GM21576 (cell line): ENCODE data around the gene GSTO1.
A peak's percentile ranks its signal among the peaks of the same experiment; 100 is the strongest.
"Not testable (repeated sequence)": the region's sequence is repeated elsewhere in the genome, so short reads cannot be mapped to it uniquely, and the experiment has no call there.

Experiments
- ATAC-seq: cut with Tn5 transposase; IDR thresholded peaks from one replicate; pipeline ENCODE4 v1.9.1; 2021; ENCODE audit warnings: mild to moderate bottlenecking, moderate library complexity; ENCODE audit not compliant: unreplicated experiment

The GSTO1 gene

DNA sequence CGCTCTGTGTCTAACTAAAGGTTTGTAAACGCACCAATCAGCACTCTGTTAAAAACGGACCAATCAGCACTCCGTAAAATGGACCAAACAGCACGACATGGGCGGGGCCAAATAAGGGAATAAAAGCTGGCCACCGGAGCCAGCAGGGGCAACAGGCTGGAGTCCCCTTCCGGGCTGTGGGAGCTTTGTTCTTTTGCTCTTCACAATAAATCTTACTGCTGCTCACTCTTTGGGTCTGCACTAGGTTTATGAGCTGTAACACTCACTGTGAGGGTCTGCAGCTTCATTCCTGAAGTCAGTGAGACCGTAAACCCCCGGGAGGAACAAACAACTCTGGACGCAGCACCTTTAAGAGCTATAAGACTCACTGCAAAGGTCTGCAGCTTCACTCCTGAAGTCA lies 5.8 kb upstream of the GSTO1 start:
- not testable (repeated sequence) for ATAC-seq

GRCh38 chr10:104250371-104250770 lies 4.3 kb upstream of the GSTO1 start:
- ATAC-seq: no peak

GRCh38 chr10:104251443-104251842 lies 3.2 kb upstream of the GSTO1 start:
- no peak for ATAC-seq

- no peak for ATAC-seq
These were observed 2.3 kb upstream of the GSTO1 start for GRCh38 chr10:104252368-104252767.

- ATAC-seq: no peak
These were observed 1.6 kb upstream of the GSTO1 start for GRCh38 chr10:104253106-104253505.

DNA sequence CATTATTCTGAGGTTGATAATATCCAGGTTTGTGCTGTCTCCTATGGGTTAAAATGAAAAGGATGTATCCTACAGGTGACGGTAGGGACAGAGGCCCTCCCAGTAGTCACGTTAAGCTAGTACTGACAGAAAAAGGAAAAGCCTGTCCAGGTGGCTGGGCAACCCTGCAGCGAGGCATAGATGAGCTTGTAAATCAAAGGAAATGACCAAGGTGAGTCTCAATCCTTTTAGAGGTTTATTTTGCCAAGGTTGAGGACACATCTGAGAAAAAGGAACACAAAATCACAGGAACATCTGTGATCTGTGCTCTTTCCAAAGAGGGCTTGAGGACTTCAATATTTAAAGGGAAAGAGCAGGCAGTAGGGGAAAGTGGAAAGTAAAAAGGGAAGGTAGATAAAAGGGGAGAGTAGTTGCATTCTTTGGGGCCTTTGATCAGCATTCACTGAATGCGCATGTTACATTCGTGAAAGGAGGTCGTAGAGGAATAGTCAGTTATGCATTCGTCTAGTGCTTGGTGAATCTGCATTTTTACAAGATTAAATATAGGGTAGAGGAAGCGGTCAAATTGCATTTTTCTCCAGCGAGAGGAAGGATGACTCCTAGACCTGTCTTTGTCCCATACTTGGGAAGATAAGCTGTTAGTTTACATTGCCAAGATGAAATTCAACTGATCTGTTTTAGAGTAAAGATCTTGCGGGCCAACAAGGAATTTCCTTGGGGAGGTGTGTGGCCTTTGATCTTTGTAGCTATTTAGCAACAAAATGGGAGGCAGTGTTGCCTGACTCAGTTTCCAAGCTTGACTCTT lies 884 bp upstream of the GSTO1 start:
- no peak for ATAC-seq

GRCh38 chr10:104255311-104255981 lies 754 bp downstream of the GSTO1 start:
- ATAC-seq: peak; percentile 40

DNA sequence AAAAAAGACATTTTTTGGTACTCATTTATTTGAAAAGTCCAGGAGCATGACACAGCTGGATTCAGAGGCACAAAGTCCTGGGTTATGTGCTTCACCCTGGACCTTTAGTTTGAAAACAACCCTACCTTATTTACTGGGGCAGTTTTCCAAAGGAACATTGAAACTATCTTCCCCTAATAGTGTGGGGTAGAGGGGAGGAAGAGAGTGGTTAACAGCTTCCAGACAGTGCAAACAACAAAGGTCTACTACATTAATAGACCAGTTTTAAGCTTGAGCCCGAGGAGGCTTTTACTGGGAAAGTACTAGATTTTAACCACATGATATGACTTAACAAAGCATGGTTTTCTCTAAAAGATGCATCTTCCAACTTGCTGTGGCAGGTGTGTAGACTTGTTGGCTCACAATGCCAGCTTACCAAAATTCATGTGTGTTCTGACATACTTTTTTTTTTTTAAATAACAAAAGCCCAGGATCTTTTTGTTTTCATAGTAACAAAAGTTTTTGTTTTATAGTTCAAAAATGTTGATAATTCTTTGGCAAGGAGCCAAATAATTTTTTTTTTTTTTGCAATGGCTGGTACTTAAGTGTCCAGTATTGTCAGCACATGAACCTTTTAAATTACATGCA lies 1.8 kb downstream of the GSTO1 start:
- no peak for ATAC-seq

GRCh38 chr10:104257235-104257634 lies 2.5 kb downstream of the GSTO1 start:
- ATAC-seq: no peak

GRCh38 chr10:104258209-104258608 lies 3.5 kb downstream of the GSTO1 start:
- ATAC-seq: no peak

DNA sequence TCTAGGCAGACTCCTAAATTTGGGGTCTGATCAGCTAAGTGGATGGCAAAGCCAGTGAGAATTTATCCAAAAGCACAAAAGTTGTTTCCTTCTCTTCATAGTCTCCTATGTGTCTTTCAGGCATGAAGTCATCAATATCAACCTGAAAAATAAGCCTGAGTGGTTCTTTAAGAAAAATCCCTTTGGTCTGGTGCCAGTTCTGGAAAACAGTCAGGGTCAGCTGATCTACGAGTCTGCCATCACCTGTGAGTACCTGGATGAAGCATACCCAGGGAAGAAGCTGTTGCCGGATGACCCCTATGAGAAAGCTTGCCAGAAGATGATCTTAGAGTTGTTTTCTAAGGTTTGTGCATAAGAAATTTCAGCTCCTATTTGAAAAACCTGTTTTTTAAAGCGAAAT lies 4.8 kb downstream of the GSTO1 start:
- no peak for ATAC-seq

- ATAC-seq: no peak
These were observed 5.5 kb downstream of the GSTO1 start for GRCh38 chr10:104259999-104260774.

DNA sequence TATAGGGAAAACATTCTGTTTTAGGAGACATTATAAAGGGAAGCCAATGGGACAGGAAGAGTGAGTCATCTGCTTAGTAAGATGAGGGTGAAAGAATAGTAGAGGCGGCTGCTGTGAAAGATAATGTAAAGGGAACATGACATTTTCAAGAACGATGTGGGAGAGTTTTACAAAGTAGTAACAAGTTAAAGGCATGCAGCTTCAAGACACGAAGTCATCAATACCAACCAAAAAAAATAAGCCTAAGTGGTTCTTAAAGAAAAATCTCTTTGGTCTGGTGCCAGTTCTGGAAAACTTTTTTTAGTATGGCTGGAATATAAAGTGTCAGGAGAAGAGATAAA lies 6.1 kb downstream of the GSTO1 start:
- no peak for ATAC-seq

- no peak for ATAC-seq
These were observed 7.4 kb downstream of the GSTO1 start for GRCh38 chr10:104262055-104262454.

DNA sequence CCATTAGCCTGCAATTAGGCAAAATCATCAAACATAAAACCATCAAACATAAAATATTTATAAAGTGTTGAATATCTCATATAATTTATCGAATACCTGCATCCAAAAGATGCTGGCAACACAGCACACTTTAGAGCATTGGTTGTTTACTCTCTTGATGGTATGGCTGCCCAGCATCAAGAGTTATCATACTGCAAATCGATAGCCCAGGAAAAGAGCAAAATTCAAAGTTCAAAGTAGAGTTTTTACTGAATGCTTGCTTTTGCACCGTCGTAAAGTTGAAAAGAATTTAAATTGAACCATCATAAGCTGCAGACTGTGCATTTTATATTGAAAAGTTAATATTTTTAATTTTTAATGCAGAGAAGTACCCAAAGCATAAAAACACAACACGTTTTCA lies 10.1 kb downstream of the GSTO1 start:
- ATAC-seq: no peak

- ATAC-seq: no peak
These were observed 13.2 kb downstream of the GSTO1 start for GRCh38 chr10:104267721-104268404.

GRCh38 chr10:104268405-104268712 lies 13.7 kb downstream of the GSTO1 start:
- ATAC-seq: no peak

DNA sequence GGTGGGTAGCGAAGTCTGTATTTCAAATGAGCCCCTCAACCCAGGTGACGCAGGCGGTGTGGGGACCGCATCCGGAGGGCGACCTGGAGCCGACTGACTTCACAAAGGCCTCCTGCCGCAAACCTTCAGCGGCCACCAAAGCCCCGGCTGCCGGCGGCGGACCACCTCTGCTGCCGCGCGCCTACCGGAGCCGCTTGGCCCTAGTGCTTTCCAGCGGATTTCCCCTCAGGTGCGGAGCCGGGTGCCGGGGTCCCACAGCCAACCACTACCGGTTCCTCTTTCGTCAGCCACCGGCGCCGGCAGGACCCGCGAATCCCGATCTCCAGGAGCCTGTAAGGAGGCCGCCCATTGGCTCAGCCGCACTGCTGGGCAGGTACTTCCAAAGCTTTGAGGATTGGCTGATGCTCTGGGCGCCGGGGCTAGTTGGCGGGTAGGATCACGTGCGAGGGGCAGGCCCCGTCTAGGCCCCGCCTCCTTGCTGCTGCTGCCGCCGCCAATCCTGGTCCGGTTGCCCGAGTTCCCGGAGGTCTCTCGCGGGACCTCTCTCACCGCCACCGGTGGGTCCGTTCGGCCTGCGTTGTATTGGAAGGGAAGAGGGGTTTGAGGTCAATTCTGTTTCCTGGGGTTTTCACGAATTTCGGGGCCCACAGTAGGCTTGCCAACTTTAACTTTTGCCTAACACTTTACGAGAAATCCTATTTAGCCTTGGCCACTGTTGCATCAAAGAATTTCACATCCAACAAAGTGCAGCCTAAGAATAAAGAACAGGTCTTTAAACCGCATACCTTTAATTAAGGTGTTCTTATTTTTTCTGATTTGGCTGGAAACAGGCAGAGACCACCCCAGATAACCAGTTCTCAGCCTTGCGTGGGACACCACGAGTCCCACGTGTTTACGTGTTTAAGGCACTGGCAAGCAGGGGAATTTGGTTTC lies 14.3 kb downstream of the GSTO1 start, which contains the start of gene GSTO2:
Gene GSTO2, plus strand, starts transcription at position 472 of the 933 bp plus-strand sequence. CDS start 5,732 bp downstream, outside the sequence.
- peak; percentile 99 for ATAC-seq

DNA sequence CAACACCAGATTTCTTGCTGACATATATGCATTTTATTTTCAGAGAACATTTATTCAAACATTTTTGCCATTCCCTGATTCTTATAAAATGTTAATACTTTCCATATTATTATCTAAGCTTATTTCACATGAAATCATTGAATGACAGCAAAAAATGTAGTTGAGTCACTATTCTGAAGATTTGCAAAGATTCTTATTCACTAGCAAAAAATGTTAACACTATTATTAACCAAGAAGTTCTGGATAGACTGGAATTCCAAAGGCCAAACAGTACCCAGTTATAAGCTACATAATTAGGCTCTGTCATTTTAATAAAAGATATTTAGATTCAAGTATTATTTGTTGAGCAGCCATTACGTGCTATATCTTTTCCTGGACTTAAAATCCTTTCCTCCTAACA lies 18.6 kb downstream of the GSTO1 start:
- no peak for ATAC-seq
